WTC11 (cell line): ENCODE measurements around the gene RPH3AL. TPM values are rescaled to one million over a fixed set of nuclear protein-coding genes. Genes with fewer than 3 reads are reported as not detected.
A peak's percentile ranks its signal among the peaks of the same experiment; 100 is the strongest.

ENCODE experiments used
- ATAC-seq: fragments of 200-7000 bp; cut with Tn5 transposase; 2 replicates; pipeline ENCODE4 v1.10.0; 2021; ENCODE audit warnings: mild to moderate bottlenecking, moderate library complexity
- CTCF ChIA-PET: fragments of 300-600 bp; sonication (Branson Sonifier 250); formaldehyde crosslinking; loops from one replicate; lab custom pipeline; 2021; ENCODE audit warnings: antibody characterized with exemption; lab: Charles Lee
- POLR2A ChIA-PET: fragments of 350-600 bp; sonication (Branson Sonifier 250); formaldehyde crosslinking; loops from one replicate; lab custom pipeline; 2021; ENCODE audit warnings: antibody characterized with exemption; lab: Charles Lee
- DNase-seq: peaks from one replicate; pipeline ENCODE4 v3.0.0; 2021; ENCODE audit warnings: low spot score
- H3K27ac Mint-ChIP-seq: 2 replicates; pipeline ENCODE4 v1.8.0; 2021; ENCODE audit warnings: mixed read lengths
- H3K27me3 Mint-ChIP-seq: 2 replicates; pipeline ENCODE4 v1.8.0; 2021; ENCODE audit warnings: low read depth, mild to moderate bottlenecking, moderate library complexity, mixed read lengths
- H3K36me3 Mint-ChIP-seq: 2 replicates; pipeline ENCODE4 v1.8.0; 2021; ENCODE audit warnings: mixed read lengths
- H3K4me1 Mint-ChIP-seq: 2 replicates; pipeline ENCODE4 v1.8.0; 2022; ENCODE audit warnings: mixed read lengths
- H3K4me3 Mint-ChIP-seq: 2 replicates; pipeline ENCODE4 v1.8.0; 2021; ENCODE audit warnings: mild to moderate bottlenecking, moderate library complexity, mixed read lengths
- H3K9me3 Mint-ChIP-seq: 2 replicates; pipeline ENCODE4 v1.8.0; 2021; ENCODE audit warnings: mixed read lengths
- AR ChIP-seq: fragments of 250-450 bp; sonication (Bioruptor Pico); IDR thresholded peaks from 2 replicates; pipeline ENCODE4 v1.9.0; 2021; ENCODE audit warnings: mild to moderate bottlenecking
- CREM ChIP-seq: sonication (generic); formaldehyde crosslinking; IDR thresholded peaks from 2 replicates; pipeline ENCODE4 v1.8.1; 2022; ENCODE audit warnings: mild to moderate bottlenecking, missing genetic modification reagents, moderate library complexity
- ELF4 ChIP-seq: sonication (generic); formaldehyde crosslinking; IDR thresholded peaks from 2 replicates; pipeline ENCODE4 v1.8.1; 2022; ENCODE audit warnings: low read depth, mild to moderate bottlenecking, moderate library complexity, missing genetic modification reagents
- ETV6 ChIP-seq: sonication (generic); formaldehyde crosslinking; IDR thresholded peaks from 2 replicates; pipeline ENCODE4 v1.8.1; 2022; ENCODE audit warnings: mild to moderate bottlenecking, missing genetic modification reagents
- FOXP1 ChIP-seq: sonication (generic); formaldehyde crosslinking; IDR thresholded peaks from 2 replicates; pipeline ENCODE4 v1.8.0; 2022; ENCODE audit warnings: missing genetic modification reagents, mild to moderate bottlenecking, moderate library complexity, borderline replicate concordance
- FOXP4 ChIP-seq: sonication (generic); formaldehyde crosslinking; IDR thresholded peaks from 2 replicates; pipeline ENCODE4 v1.8.0; 2022; ENCODE audit warnings: mild to moderate bottlenecking, missing genetic modification reagents
- GABPB1 ChIP-seq: sonication (generic); formaldehyde crosslinking; IDR thresholded peaks from 2 replicates; pipeline ENCODE4 v1.8.1; 2023; ENCODE audit warnings: mild to moderate bottlenecking, missing genetic modification reagents
- JUN ChIP-seq: sonication (generic); formaldehyde crosslinking; IDR thresholded peaks from 2 replicates; pipeline ENCODE4 v1.8.0; 2023; ENCODE audit warnings: mild to moderate bottlenecking, missing genetic modification reagents
- NFE2L1 ChIP-seq: sonication (generic); formaldehyde crosslinking; IDR thresholded peaks from 2 replicates; pipeline ENCODE4 v1.8.1; 2023; ENCODE audit warnings: missing genetic modification reagents
- NFYB ChIP-seq: sonication (generic); formaldehyde crosslinking; conservative IDR thresholded peaks from 2 replicates; pipeline ENCODE4 v1.8.0; 2022; ENCODE audit warnings: low read depth, missing genetic modification reagents
- RORB ChIP-seq: fragments of 250-450 bp; sonication (Bioruptor Pico); IDR thresholded peaks from 2 replicates; pipeline ENCODE4 v1.9.0; 2021; ENCODE audit warnings: mild to moderate bottlenecking
- TCF7 ChIP-seq: sonication (generic); formaldehyde crosslinking; IDR thresholded peaks from 2 replicates; pipeline ENCODE4 v1.8.0; 2022; ENCODE audit warnings: mild to moderate bottlenecking, low read depth, missing genetic modification reagents, moderate library complexity
- TEAD1 ChIP-seq: sonication (generic); formaldehyde crosslinking; IDR thresholded peaks from 2 replicates; pipeline ENCODE4 v1.8.0; 2022; ENCODE audit warnings: mild to moderate bottlenecking, missing genetic modification reagents
- TEAD4 ChIP-seq: sonication (generic); formaldehyde crosslinking; IDR thresholded peaks from 2 replicates; pipeline ENCODE4 v1.8.0; 2022; ENCODE audit warnings: mild to moderate bottlenecking, missing genetic modification reagents
- USF1 ChIP-seq: sonication (generic); formaldehyde crosslinking; IDR thresholded peaks from 2 replicates; pipeline ENCODE4 v1.8.0; 2022; ENCODE audit warnings: mild to moderate bottlenecking, missing genetic modification reagents
- ZNF219 ChIP-seq: sonication (generic); formaldehyde crosslinking; IDR thresholded peaks from 2 replicates; pipeline ENCODE4 v1.8.0; 2023; ENCODE audit warnings: missing genetic modification reagents, mild to moderate bottlenecking, borderline replicate concordance
- ZNF317 ChIP-seq: sonication (generic); formaldehyde crosslinking; IDR thresholded peaks from 2 replicates; pipeline ENCODE4 v1.8.1; 2023; ENCODE audit warnings: low read depth, mild to moderate bottlenecking, moderate library complexity, missing genetic modification reagents, borderline replicate concordance
- ZNF416 ChIP-seq: fragments of 250-450 bp; sonication (Bioruptor Pico); IDR thresholded peaks from 2 replicates; pipeline ENCODE4 v1.9.0; 2021; ENCODE audit warnings: mild to moderate bottlenecking, inconsistent platforms
- ZNF425 ChIP-seq: fragments of 250-450 bp; sonication (Bioruptor Pico); conservative IDR thresholded peaks from 2 replicates; pipeline ENCODE4 v1.9.0; 2021; ENCODE audit warnings: mild to moderate bottlenecking
- total RNA-seq: library from RNA; stranded (reverse); gene quantifications from 3 replicates; pipeline ENCODE4 v1.2.3, GENCODE V29; 2021

The RPH3AL gene
- total RNA-seq, 1 experiment from 2014 or later, result 2.0 TPM

GRCh38 chr17:194828-195602 is 157.6 kb downstream of the RPH3AL start:
- Mint-ChIP-seq H3K36me3 (no peaks in the 10 kb centered on the region), H3K4me3 (no peak overlapping the region), H3K27me3 (no peaks in the 10 kb centered on the region), H3K9me3 (no peaks in the 10 kb centered on the region), H3K4me1 (peaks cover 19% of the 10 kb centered on the region), H3K27ac (no peak overlapping the region)
- ChIA-PET POLR2A (no interaction called here), CTCF (no interaction called here)
- ATAC-seq (no peak), DNase-seq (no peak)
- TF ChIP-seq TEAD4 (CRISPR knock-in tag) (no peak), ZNF219 (CRISPR knock-in tag) (no peak)

GRCh38 chr17:193841-194806 is 158.5 kb downstream of the RPH3AL start:
- peak; percentile 18; the same call in 1 of the 2 replicates for TF ChIP-seq GABPB1 (CRISPR knock-in tag)
- TF ChIP-seq NFE2L1, result no peak
- ChIA-PET POLR2A (no interaction called here), CTCF (no interaction called here)
- ATAC-seq, result no peak
- no peak overlapping the region for H3K4me3 Mint-ChIP-seq
- H3K27me3 Mint-ChIP-seq, result no peaks in the 10 kb centered on the region
- DNase-seq, result no peak
- H3K9me3 Mint-ChIP-seq, result no peaks in the 10 kb centered on the region
- peaks cover 10% of the 10 kb centered on the region for H3K4me1 Mint-ChIP-seq
- no peaks in the 10 kb centered on the region for H3K36me3 Mint-ChIP-seq
- H3K27ac Mint-ChIP-seq, result no peak overlapping the region

GRCh38 chr17:193426-193810 is 159.2 kb downstream of the RPH3AL start:
- Mint-ChIP-seq H3K9me3 (no peaks in the 10 kb centered on the region), H3K27me3 (no peaks in the 10 kb centered on the region), H3K27ac (no peak overlapping the region), H3K36me3 (no peaks in the 10 kb centered on the region), H3K4me3 (no peak overlapping the region), H3K4me1 (peaks cover 7% of the 10 kb centered on the region)
- CTCF ChIA-PET, result no interaction called here
- POLR2A ChIA-PET, result no interaction called here
- ATAC-seq, result no peak
- DNase-seq, result no peak
- TF ChIP-seq ELF4 (CRISPR knock-in tag), result no peak
- no peak for TF ChIP-seq FOXP1 (CRISPR knock-in tag)
- TF ChIP-seq TCF7 (CRISPR knock-in tag), result no peak

GRCh38 chr17:192666-193425 is 159.8 kb downstream of the RPH3AL start:
- Mint-ChIP-seq H3K27ac (no peak overlapping the region), H3K27me3 (no peaks in the 10 kb centered on the region), H3K4me1 (peaks cover 7% of the 10 kb centered on the region), H3K4me3 (no peak overlapping the region), H3K9me3 (no peaks in the 10 kb centered on the region), H3K36me3 (no peaks in the 10 kb centered on the region)
- ATAC-seq, result no peak
- DNase-seq, result no peak
- ChIA-PET CTCF (no interaction called here), POLR2A (no interaction called here)
- TF ChIP-seq ZNF317, result no peak
- TF ChIP-seq ETV6 (CRISPR knock-in tag), result no peak
- TF ChIP-seq TEAD4 (CRISPR knock-in tag), result no peak
- no peak for TF ChIP-seq CREM (CRISPR knock-in tag)
- no peak for TF ChIP-seq TEAD1 (CRISPR knock-in tag)
- TF ChIP-seq NFYB (CRISPR knock-in tag), result no peak
- TF ChIP-seq AR (CRISPR knock-in tag), result no peak
- no peak for TF ChIP-seq ZNF416
- no peak for TF ChIP-seq USF1 (CRISPR knock-in tag)
- TF ChIP-seq JUN (CRISPR knock-in tag), result no peak
- no peak for TF ChIP-seq FOXP4 (CRISPR knock-in tag)
- no peak for TF ChIP-seq RORB (CRISPR knock-in tag)
- no peak for TF ChIP-seq ZNF425 (CRISPR knock-in tag)
